GM10847 (cell line): ENCODE measurements around the gene HCK.

Experiments
- POLR2A ChIP-seq: IDR thresholded peaks from 2 replicates; pipeline ENCODE4 v1.6.1; 2011; ENCODE audit not compliant: insufficient read length; ENCODE audit errors: extremely low read depth

HCK gene

GRCh38 chr20:32108814-32109391, 56.9 kb downstream of the HCK start:
- TF ChIP-seq POLR2A = no peak

- peak; percentile 74 for TF ChIP-seq POLR2A
Measured at GRCh38 chr20:32109392-32110172, 57.5 kb downstream of the HCK start, which contains the start of gene TM9SF4. Gene TM9SF4, plus strand, starts transcription at chr20:32109714. Its CDS starts 27 bp downstream, at chr20:32109741.

GRCh38 chr20:32110173-32110704, 58.2 kb downstream of the HCK start:
- TF ChIP-seq POLR2A = no peak

GRCh38 chr20:32110727-32111126, 58.7 kb downstream of the HCK start:
- TF ChIP-seq POLR2A = no peak

- TF ChIP-seq POLR2A = no peak
Measured at GRCh38 chr20:32111156-32111686, 59.2 kb downstream of the HCK start.

- TF ChIP-seq POLR2A = no peak
Measured at GRCh38 chr20:32111753-32112152, 59.7 kb downstream of the HCK start.

- no peak for TF ChIP-seq POLR2A
Measured at GRCh38 chr20:32112841-32113240, 60.8 kb downstream of the HCK start.

- TF ChIP-seq POLR2A = no peak
Measured at GRCh38 chr20:32113591-32114260, 61.7 kb downstream of the HCK start.

GRCh38 chr20:32114305-32114960, 62.4 kb downstream of the HCK start:
- no peak for TF ChIP-seq POLR2A

GRCh38 chr20:32115211-32115767, 63.2 kb downstream of the HCK start:
- TF ChIP-seq POLR2A = no peak

- TF ChIP-seq POLR2A = no peak
Measured at GRCh38 chr20:32116079-32116521, 64.1 kb downstream of the HCK start.

GRCh38 chr20:32119734-32120133, 67.7 kb downstream of the HCK start:
- no peak for TF ChIP-seq POLR2A

GRCh38 chr20:32123088-32123487, 71.0 kb downstream of the HCK start:
- no peak for TF ChIP-seq POLR2A

- TF ChIP-seq POLR2A = no peak
Measured at GRCh38 chr20:32124916-32125454, 72.9 kb downstream of the HCK start.
